ENCODE results near the gene MYO16. TPM values are rescaled to one million over a fixed set of nuclear protein-coding genes. Genes with fewer than 3 reads are reported as not detected.

The MYO16 gene
- total RNA-seq, 1 experiment from 2014 or later = 0.15 TPM

DNA sequence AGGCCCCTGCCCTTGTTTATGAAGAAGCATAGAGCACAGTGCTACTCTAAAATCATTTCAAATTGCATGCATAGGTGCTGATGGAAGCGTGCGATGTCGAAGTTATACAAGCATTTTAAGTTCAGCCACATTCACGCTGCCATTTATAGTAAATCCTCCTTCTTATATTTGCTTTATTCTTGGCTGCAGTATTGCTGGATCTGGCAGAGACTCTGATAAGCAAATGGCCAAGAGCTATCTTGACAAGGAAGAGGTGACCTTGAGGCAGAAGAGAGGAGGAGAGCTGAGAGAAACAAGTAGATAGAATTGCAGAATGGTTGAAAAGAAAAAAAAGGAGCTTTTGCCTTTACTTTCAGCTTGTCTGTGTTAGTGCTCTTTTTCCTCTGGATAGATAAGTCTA is 18.9 kb upstream of the MYO16 start:
- no peaks in the 10 kb centered on the region for H3K79me2 ChIP-seq (ENCODE audit: low read length)
- H3K27me3 ChIP-seq (ENCODE audit: low read length) = no peaks in the 10 kb centered on the region
- H3K9me2 ChIP-seq (replicated peaks; ENCODE audit: insufficient read depth, low read length) = no peaks in the 10 kb centered on the region
- no peak overlapping the region for H3K9ac ChIP-seq (ENCODE audit: low read length)
- no peak overlapping the region for H3K27ac ChIP-seq (ENCODE audit: low read length)
- no peak for DNase-seq
- peaks cover 5% of the 10 kb centered on the region for H3K9me3 ChIP-seq (ENCODE audit: low read length)
- H3K4me3 ChIP-seq (ENCODE audit: low read length) = no peak overlapping the region
- no peaks in the 10 kb centered on the region for H3K36me3 ChIP-seq (ENCODE audit: insufficient read depth, low read length)
- H3K4me2 ChIP-seq (ENCODE audit: low read depth, low read length, poor library complexity, severe bottlenecking) = no peak overlapping the region
- no peaks in the 10 kb centered on the region for H3K4me1 ChIP-seq (ENCODE audit: low read length)
- no peaks in the 10 kb centered on the region for H4K20me1 ChIP-seq (ENCODE audit: insufficient read depth, low read depth, low read length)
- H2AFZ ChIP-seq (ENCODE audit: low read length) = no peak overlapping the region

GRCh38 chr13:108615241-108615640 is 14.2 kb upstream of the MYO16 start:
- no peak overlapping the region for H3K4me2 ChIP-seq (ENCODE audit: low read depth, low read length, poor library complexity, severe bottlenecking)
- no peak overlapping the region for H2AFZ ChIP-seq (ENCODE audit: low read length)
- H3K36me3 ChIP-seq (ENCODE audit: insufficient read depth, low read length) = no peaks in the 10 kb centered on the region
- DNase-seq = no peak
- H4K20me1 ChIP-seq (ENCODE audit: insufficient read depth, low read depth, low read length) = no peaks in the 10 kb centered on the region
- H3K27ac ChIP-seq (ENCODE audit: low read length) = no peak overlapping the region
- H3K4me1 ChIP-seq (ENCODE audit: low read length) = no peaks in the 10 kb centered on the region
- no peak overlapping the region for H3K4me3 ChIP-seq (ENCODE audit: low read length)
- no peaks in the 10 kb centered on the region for H3K79me2 ChIP-seq (ENCODE audit: low read length)
- peaks cover 2% of the 10 kb centered on the region; the same call in 1 of the 2 replicates for H3K9me3 ChIP-seq (ENCODE audit: low read length)
- H3K27me3 ChIP-seq (ENCODE audit: low read length) = no peaks in the 10 kb centered on the region
- H3K9ac ChIP-seq (ENCODE audit: low read length) = no peak overlapping the region
- no peaks in the 10 kb centered on the region for H3K9me2 ChIP-seq (replicated peaks; ENCODE audit: insufficient read depth, low read length)

DNA sequence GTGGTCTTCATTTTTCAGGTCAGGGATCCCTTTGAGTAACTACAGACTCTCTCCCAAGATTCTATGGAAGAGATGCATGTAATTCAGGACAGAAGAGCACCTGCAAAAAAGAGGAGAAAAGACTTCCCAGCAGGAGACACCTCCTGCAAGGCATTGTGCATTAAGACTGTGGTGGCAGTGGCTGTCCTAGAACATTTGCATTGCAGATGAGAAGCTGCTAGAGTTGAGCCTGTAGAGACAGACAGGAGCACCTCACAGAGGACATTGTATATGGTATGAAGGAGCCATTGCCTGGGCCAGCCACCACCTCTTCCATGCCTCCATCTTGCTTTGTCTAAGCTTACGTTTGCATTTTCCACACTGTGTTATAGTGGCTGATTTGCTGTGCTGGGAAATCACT is 11.2 kb upstream of the MYO16 start:
- DNase-seq = no peak
- H3K4me2 ChIP-seq (ENCODE audit: low read depth, low read length, poor library complexity, severe bottlenecking) = no peak overlapping the region
- no peak overlapping the region for H3K4me3 ChIP-seq (ENCODE audit: low read length)
- no peak overlapping the region for H3K27ac ChIP-seq (ENCODE audit: low read length)
- H3K9ac ChIP-seq (ENCODE audit: low read length) = no peak overlapping the region
- H3K36me3 ChIP-seq (ENCODE audit: insufficient read depth, low read length) = no peaks in the 10 kb centered on the region
- H3K9me3 ChIP-seq (ENCODE audit: low read length) = peaks cover 2% of the 10 kb centered on the region; the same call in 1 of the 2 replicates
- H3K4me1 ChIP-seq (ENCODE audit: low read length) = no peaks in the 10 kb centered on the region
- no peaks in the 10 kb centered on the region for H4K20me1 ChIP-seq (ENCODE audit: insufficient read depth, low read depth, low read length)
- H2AFZ ChIP-seq (ENCODE audit: low read length) = no peak overlapping the region
- H3K79me2 ChIP-seq (ENCODE audit: low read length) = no peaks in the 10 kb centered on the region
- H3K9me2 ChIP-seq (replicated peaks; ENCODE audit: insufficient read depth, low read length) = no peaks in the 10 kb centered on the region
- no peaks in the 10 kb centered on the region for H3K27me3 ChIP-seq (ENCODE audit: low read length)

GRCh38 chr13:108621462-108621861 is 7.9 kb upstream of the MYO16 start:
- H3K27me3 ChIP-seq (ENCODE audit: low read length) = no peaks in the 10 kb centered on the region
- H3K27ac ChIP-seq (ENCODE audit: low read length) = no peak overlapping the region
- H3K9me3 ChIP-seq (ENCODE audit: low read length) = peaks cover 13% of the 10 kb centered on the region
- no peak overlapping the region for H2AFZ ChIP-seq (ENCODE audit: low read length)
- H4K20me1 ChIP-seq (ENCODE audit: insufficient read depth, low read depth, low read length) = no peaks in the 10 kb centered on the region
- H3K4me3 ChIP-seq (ENCODE audit: low read length) = no peak overlapping the region
- no peaks in the 10 kb centered on the region for H3K9me2 ChIP-seq (replicated peaks; ENCODE audit: insufficient read depth, low read length)
- no peaks in the 10 kb centered on the region for H3K36me3 ChIP-seq (ENCODE audit: insufficient read depth, low read length)
- no peak overlapping the region for H3K9ac ChIP-seq (ENCODE audit: low read length)
- DNase-seq = no peak
- H3K79me2 ChIP-seq (ENCODE audit: low read length) = no peaks in the 10 kb centered on the region
- no peak overlapping the region for H3K4me2 ChIP-seq (ENCODE audit: low read depth, low read length, poor library complexity, severe bottlenecking)
- no peaks in the 10 kb centered on the region for H3K4me1 ChIP-seq (ENCODE audit: low read length)

DNA sequence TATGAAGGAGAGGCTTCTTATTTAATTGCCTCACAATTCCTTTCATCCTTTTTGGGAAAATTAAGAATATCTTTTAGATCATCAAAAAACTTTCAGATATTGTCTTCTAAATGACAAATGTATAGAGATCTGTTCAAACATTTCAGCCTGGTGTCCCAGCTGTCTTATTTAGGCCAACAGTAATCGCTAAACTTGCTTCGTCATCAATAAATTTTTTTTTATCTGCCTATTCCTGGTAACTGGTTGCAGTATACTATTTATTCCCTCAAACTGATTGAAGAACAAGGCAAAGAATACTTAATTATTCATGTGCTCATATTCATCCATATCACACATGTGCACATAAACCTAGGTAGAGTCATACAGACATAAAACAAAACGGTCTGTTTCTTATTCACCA is 5.3 kb upstream of the MYO16 start:
- Histone ChIP-seq H3K79me2 (ENCODE audit: low read length) (no peaks in the 10 kb centered on the region), H3K27ac (ENCODE audit: low read length) (no peak overlapping the region), H3K4me2 (ENCODE audit: low read depth, low read length, poor library complexity, severe bottlenecking) (no peak overlapping the region), H3K9me3 (ENCODE audit: low read length) (peaks cover 13% of the 10 kb centered on the region), H2AFZ (ENCODE audit: low read length) (no peak overlapping the region), H3K4me3 (ENCODE audit: low read length) (no peak overlapping the region), H3K4me1 (ENCODE audit: low read length) (no peaks in the 10 kb centered on the region), H3K9ac (ENCODE audit: low read length) (no peak overlapping the region), H3K27me3 (ENCODE audit: low read length) (no peaks in the 10 kb centered on the region), H3K36me3 (ENCODE audit: insufficient read depth, low read length) (no peaks in the 10 kb centered on the region), H3K9me2 (replicated peaks; ENCODE audit: insufficient read depth, low read length) (no peaks in the 10 kb centered on the region), H4K20me1 (ENCODE audit: insufficient read depth, low read depth, low read length) (no peaks in the 10 kb centered on the region)
- DNase-seq = no peak

GRCh38 chr13:108624979-108625378 is 4.4 kb upstream of the MYO16 start:
- Histone ChIP-seq H3K36me3 (ENCODE audit: insufficient read depth, low read length) (no peaks in the 10 kb centered on the region), H3K4me1 (ENCODE audit: low read length) (no peaks in the 10 kb centered on the region), H3K4me3 (ENCODE audit: low read length) (no peak overlapping the region), H3K79me2 (ENCODE audit: low read length) (no peaks in the 10 kb centered on the region), H3K9ac (ENCODE audit: low read length) (no peak overlapping the region), H4K20me1 (ENCODE audit: insufficient read depth, low read depth, low read length) (no peaks in the 10 kb centered on the region), H3K4me2 (ENCODE audit: low read depth, low read length, poor library complexity, severe bottlenecking) (no peak overlapping the region), H3K27me3 (ENCODE audit: low read length) (no peaks in the 10 kb centered on the region; the same call in 1 of the 2 replicates), H3K9me3 (ENCODE audit: low read length) (peaks cover 11% of the 10 kb centered on the region), H3K27ac (ENCODE audit: low read length) (no peak overlapping the region), H2AFZ (ENCODE audit: low read length) (no peak overlapping the region), H3K9me2 (replicated peaks; ENCODE audit: insufficient read depth, low read length) (no peaks in the 10 kb centered on the region)
- DNase-seq = no peak

GRCh38 chr13:108629988-108630387 is 577 bp downstream of the MYO16 start:
- no peak for DNase-seq
- Histone ChIP-seq H3K4me2 (ENCODE audit: low read depth, low read length, poor library complexity, severe bottlenecking) (no peak overlapping the region), H4K20me1 (ENCODE audit: insufficient read depth, low read depth, low read length) (no peaks in the 10 kb centered on the region), H3K4me3 (ENCODE audit: low read length) (no peak overlapping the region), H3K79me2 (ENCODE audit: low read length) (no peaks in the 10 kb centered on the region), H2AFZ (ENCODE audit: low read length) (no peak overlapping the region), H3K4me1 (ENCODE audit: low read length) (no peaks in the 10 kb centered on the region), H3K9me2 (replicated peaks; ENCODE audit: insufficient read depth, low read length) (no peaks in the 10 kb centered on the region), H3K9ac (ENCODE audit: low read length) (no peak overlapping the region), H3K36me3 (ENCODE audit: insufficient read depth, low read length) (no peaks in the 10 kb centered on the region), H3K27me3 (ENCODE audit: low read length) (no peaks in the 10 kb centered on the region; the same call in 1 of the 2 replicates), H3K27ac (ENCODE audit: low read length) (no peak overlapping the region), H3K9me3 (ENCODE audit: low read length) (peaks cover 5% of the 10 kb centered on the region; the same call in 1 of the 2 replicates)

DNA sequence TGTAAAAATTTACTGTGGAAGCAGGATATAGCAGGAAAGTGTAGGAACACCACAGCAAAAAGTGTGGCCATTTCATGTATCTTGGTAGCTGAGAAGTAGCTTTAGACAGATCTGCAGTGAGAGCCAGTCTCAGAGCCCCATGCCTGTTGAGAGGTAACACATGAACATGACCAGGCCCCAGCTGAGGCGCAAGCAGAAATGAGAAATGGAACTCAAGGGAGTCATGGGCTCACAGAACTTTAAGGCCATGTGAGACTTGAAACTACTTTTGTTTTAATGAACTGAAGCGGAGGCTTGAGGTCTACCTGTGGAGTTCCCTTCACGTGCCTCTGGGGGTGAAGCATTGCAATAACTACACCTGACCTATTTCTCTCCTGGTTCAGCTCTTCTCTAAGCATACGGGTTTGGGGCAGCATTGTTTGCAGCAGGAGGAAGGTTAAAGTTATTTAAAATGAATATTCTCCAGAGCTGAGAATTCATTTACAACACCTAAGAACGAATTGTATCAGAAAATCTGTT is 3.3 kb downstream of the MYO16 start:
- Histone ChIP-seq H3K4me1 (ENCODE audit: low read length) (no peaks in the 10 kb centered on the region), H4K20me1 (ENCODE audit: insufficient read depth, low read depth, low read length) (no peaks in the 10 kb centered on the region), H3K27me3 (ENCODE audit: low read length) (no peaks in the 10 kb centered on the region; the same call in 1 of the 2 replicates), H3K4me2 (ENCODE audit: low read depth, low read length, poor library complexity, severe bottlenecking) (no peak overlapping the region), H3K9ac (ENCODE audit: low read length) (no peak overlapping the region), H3K79me2 (ENCODE audit: low read length) (no peaks in the 10 kb centered on the region), H3K9me3 (ENCODE audit: low read length) (no peaks in the 10 kb centered on the region; the same call in 1 of the 2 replicates), H3K27ac (ENCODE audit: low read length) (no peak overlapping the region), H3K4me3 (ENCODE audit: low read length) (no peak overlapping the region), H3K36me3 (ENCODE audit: insufficient read depth, low read length) (no peaks in the 10 kb centered on the region), H3K9me2 (replicated peaks; ENCODE audit: insufficient read depth, low read length) (no peaks in the 10 kb centered on the region), H2AFZ (ENCODE audit: low read length) (no peak overlapping the region)
- DNase-seq = no peak

Measured in Karpas-422 (cell line).